GM12878 (cell line): ENCODE measurements around the gene GALNT9. TPM values are rescaled to one million over a fixed set of nuclear protein-coding genes. Genes with fewer than 3 reads are reported as not detected.

Experiments used
- ATAC-seq: fragments of 200-7000 bp; cut with Tn5 transposase; 3 replicates; pipeline ENCODE4 v1.9.1; 2020; ENCODE audit warnings: mild to moderate bottlenecking, moderate library complexity
- BruUV-seq: library from RNA; stranded (reverse); fragments of 400-500 nt; replicated peaks from 2 replicates; lab custom pipeline; 2021; lab: Mats Ljungman, UMichigan
- CTCF ChIA-PET: fragments of 300-600 bp; sonication (Branson Sonifier 250); formaldehyde crosslinking; extraction: SDS; loops from one replicate; lab custom pipeline; 2021; ENCODE audit warnings: inconsistent platforms; lab: Yijun Ruan, JAX
- POLR2A ChIA-PET: fragments of 350-600 bp; formaldehyde crosslinking; extraction: SDS; loops from one replicate; lab custom pipeline; 2021; ENCODE audit warnings: inconsistent platforms; lab: Charles Lee
- RAD21 ChIA-PET: fragments of 300-600 bp; sonication (Branson Sonifier 250); formaldehyde crosslinking; loops from one replicate; lab custom pipeline; 2023; ENCODE audit warnings: antibody characterized with exemption; ENCODE audit not compliant: unreplicated experiment; lab: Charles Lee
- SMC1A ChIA-PET: fragments of 300-600 bp; sonication (Branson Sonifier 250); formaldehyde crosslinking; loops from one replicate; lab custom pipeline; 2023; ENCODE audit not compliant: unreplicated experiment, uncharacterized antibody; lab: Charles Lee
- DNase-seq: peaks from one replicate; pipeline ENCODE4 v3.0.0-alpha.2; 2011; ENCODE audit warnings: low read depth, low spot score
- FAIRE-seq: peaks from 3 replicates; lab custom pipeline; 2011; peaks lifted over from hg19 to GRCh38; lab: Jason Lieb, UNC
- H2AFZ ChIP-seq: 2 replicates; pipeline ENCODE4 v1.6.0; 2011; ENCODE audit warnings: low read depth, low read length, control low read depth; ENCODE audit not compliant: control insufficient read depth
- H3K27ac ChIP-seq: 2 replicates; pipeline ENCODE4 v1.5.1; 2011; ENCODE audit warnings: control low read depth; ENCODE audit not compliant: control insufficient read depth, insufficient read depth
- H3K27me3 ChIP-seq, 2 experiments: replicated peaks in 1 of 2; 2 replicates each; pipeline versions ENCODE4 v1.6.0 to v1.6.1; 2011; ENCODE audit warnings: low read length in 1 of 2; ENCODE audit not compliant: control insufficient read depth in 2 of 2, insufficient read depth in 2 of 2
- H3K36me3 ChIP-seq, 2 experiments: 2 replicates each; pipeline ENCODE4 v1.5.1; 2011; ENCODE audit warnings: low read length in 1 of 2; ENCODE audit not compliant: control insufficient read depth in 2 of 2, insufficient read depth in 2 of 2
- H3K4me1 ChIP-seq: 2 replicates; pipeline ENCODE4 v1.6.1; 2011; ENCODE audit warnings: mild to moderate bottlenecking, low read length, moderate library complexity, mixed read lengths; ENCODE audit not compliant: control insufficient read depth, insufficient read depth
- H3K4me2 ChIP-seq: 2 replicates; pipeline ENCODE4 v1.6.0; 2011; ENCODE audit warnings: control low read depth; ENCODE audit not compliant: control insufficient read depth, insufficient read depth
- H3K4me3 ChIP-seq: fragments of 200-600 bp; sonication (generic); 2 replicates; pipeline ENCODE4 v1.5.1; 2016
- H3K79me2 ChIP-seq: 2 replicates; pipeline ENCODE4 v1.6.0; 2011; ENCODE audit warnings: low read length; ENCODE audit not compliant: control insufficient read depth, insufficient read depth
- H3K9ac ChIP-seq: 2 replicates; pipeline ENCODE4 v1.8.0; 2011; ENCODE audit warnings: low read length, control low read depth, mixed read lengths; ENCODE audit not compliant: control insufficient read depth, insufficient read depth
- H3K9me3 ChIP-seq: replicated peaks from 3 replicates; pipeline ENCODE4 v1.5.1; 2011; ENCODE audit warnings: mild to moderate bottlenecking, low read length; ENCODE audit not compliant: control insufficient read depth, insufficient read depth
- H4K20me1 ChIP-seq: 2 replicates; pipeline ENCODE4 v1.6.0; 2011; ENCODE audit not compliant: control insufficient read depth, insufficient read depth
- CHD2 ChIP-seq: IDR thresholded peaks from 2 replicates; pipeline ENCODE4 v1.6.1; 2011; ENCODE audit warnings: low read depth, low read length, improper control_type of control experiment, borderline replicate concordance
- CHD4 ChIP-seq: fragments of 200-600 bp; sonication (generic); IDR thresholded peaks from 2 replicates; pipeline ENCODE4 v1.6.1; 2016; ENCODE audit warnings: mild to moderate bottlenecking
- CREM ChIP-seq: IDR thresholded peaks from 2 replicates; pipeline ENCODE4 v1.6.1; 2014; ENCODE audit warnings: antibody characterized with exemption, low read depth
- DPF2 ChIP-seq: fragments of 450-650 bp; IDR thresholded peaks from 2 replicates; pipeline ENCODE4 v1.6.1; 2017; ENCODE audit warnings: mild to moderate bottlenecking
- NFXL1 ChIP-seq: fragments of 450-650 bp; IDR thresholded peaks from 2 replicates; pipeline ENCODE4 v1.6.1; 2017; ENCODE audit warnings: antibody characterized with exemption, mild to moderate bottlenecking, borderline replicate concordance
- PML ChIP-seq: IDR thresholded peaks from 2 replicates; pipeline ENCODE4 v1.6.1; 2012; ENCODE audit warnings: low read length, inconsistent platforms
- SRF ChIP-seq, 2 experiments: IDR thresholded peaks; 2 replicates each; pipeline ENCODE4 v1.6.1; 2011; ENCODE audit warnings: low read depth in 2 of 2, low read length in 2 of 2, mild to moderate bottlenecking in 1 of 2, moderate library complexity in 1 of 2
- STAT3 ChIP-seq: IDR thresholded peaks from 2 replicates; pipeline ENCODE4 v1.6.1; 2011; ENCODE audit warnings: low read depth, low read length, improper control_type of control experiment
- TAF1 ChIP-seq: IDR thresholded peaks from 2 replicates; pipeline ENCODE4 v1.6.1; 2011; ENCODE audit warnings: mild to moderate bottlenecking, low read depth, low read length, borderline replicate concordance
- ZBED1 ChIP-seq: IDR thresholded peaks from 2 replicates; pipeline ENCODE4 v1.6.1; 2016; ENCODE audit warnings: borderline replicate concordance
- WGBS: methylation state at CpG from one replicate; pipeline ENCODE4 v1.1.6; 2016; ENCODE audit warnings: low lambda C conversion rate; ENCODE audit not compliant: insufficient replicate concordance, insufficient coverage; ENCODE audit errors: missing lambda C conversion rate; 5-methylcytosine and 5-hydroxymethylcytosine counted together
- in situ Hi-C: fragments of 300-500 bp; cut with MboI; formaldehyde crosslinking; loops from 9 replicates; pipeline ENCODE4 v1.14.3; 2018; ENCODE audit warnings: mixed read lengths
- intact Hi-C: fragments of 100-400 bp; cut with micrococcal nuclease; formaldehyde crosslinking; loops from one replicate; pipeline ENCODE4 v1.14.2; 2022; ENCODE audit not compliant: unreplicated experiment
- polyA plus RNA-seq, 11 experiments: library from polyadenylated mRNA; depleted of rRNA in 4 of 11; unstranded in 6 of 11; stranded (reverse) in 5 of 11; fragments of >200 nt; fragmentation: Nextera tagmentation in 4 of 11; fragmentation: Illumina TruSeq in 1 of 11; extraction: Ambion mirVana in 4 of 11; extraction: Trizol in 1 of 11; gene quantifications; 1 replicate in 1 of 11; 2 replicates in 10 of 11; pipeline versions ENCODE4 v1.2.1 to v1.2.3, GENCODE V29; 2011 to 2016; ENCODE audit warnings: inconsistent platforms in 2 of 11, missing spikeins in 2 of 11, low read depth in 1 of 11
- total RNA-seq, 4 experiments: library from RNA; depleted of rRNA in 3 of 4; stranded (reverse); fragments of >200 nt in 3 of 4; fragmentation: Illumina TruSeq in 1 of 4; extraction: Trizol in 1 of 4; gene quantifications; 2 replicates each; pipeline versions ENCODE4 v1.2.1 to v1.2.3, GENCODE V29; 2013 to 2021
- TF ChIP-seq, protein P1 (sequence below): fragments of 450-650 bp; IDR thresholded peaks from 2 replicates; pipeline ENCODE4 v1.6.1; 2017; ENCODE audit warnings: mild to moderate bottlenecking, moderate library complexity
- TF ChIP-seq, protein P2 (sequence below): IDR thresholded peaks from 2 replicates; pipeline ENCODE4 v1.6.1; 2012; ENCODE audit warnings: mild to moderate bottlenecking, low read depth, low read length
- TF ChIP-seq, protein P3 (sequence below): fragments of 150-350 bp; IDR thresholded peaks from 2 replicates; pipeline ENCODE4 v1.6.1; 2014; ENCODE audit warnings: mild to moderate bottlenecking, low read depth, low read length

The GALNT9 gene
- total and polyA plus RNA-seq, 10 of the 15 experiments (the other 5 are each of a cell fraction or from before 2014, with no cell fraction given) = 0.04 TPM; not detected in 9

DNA sequence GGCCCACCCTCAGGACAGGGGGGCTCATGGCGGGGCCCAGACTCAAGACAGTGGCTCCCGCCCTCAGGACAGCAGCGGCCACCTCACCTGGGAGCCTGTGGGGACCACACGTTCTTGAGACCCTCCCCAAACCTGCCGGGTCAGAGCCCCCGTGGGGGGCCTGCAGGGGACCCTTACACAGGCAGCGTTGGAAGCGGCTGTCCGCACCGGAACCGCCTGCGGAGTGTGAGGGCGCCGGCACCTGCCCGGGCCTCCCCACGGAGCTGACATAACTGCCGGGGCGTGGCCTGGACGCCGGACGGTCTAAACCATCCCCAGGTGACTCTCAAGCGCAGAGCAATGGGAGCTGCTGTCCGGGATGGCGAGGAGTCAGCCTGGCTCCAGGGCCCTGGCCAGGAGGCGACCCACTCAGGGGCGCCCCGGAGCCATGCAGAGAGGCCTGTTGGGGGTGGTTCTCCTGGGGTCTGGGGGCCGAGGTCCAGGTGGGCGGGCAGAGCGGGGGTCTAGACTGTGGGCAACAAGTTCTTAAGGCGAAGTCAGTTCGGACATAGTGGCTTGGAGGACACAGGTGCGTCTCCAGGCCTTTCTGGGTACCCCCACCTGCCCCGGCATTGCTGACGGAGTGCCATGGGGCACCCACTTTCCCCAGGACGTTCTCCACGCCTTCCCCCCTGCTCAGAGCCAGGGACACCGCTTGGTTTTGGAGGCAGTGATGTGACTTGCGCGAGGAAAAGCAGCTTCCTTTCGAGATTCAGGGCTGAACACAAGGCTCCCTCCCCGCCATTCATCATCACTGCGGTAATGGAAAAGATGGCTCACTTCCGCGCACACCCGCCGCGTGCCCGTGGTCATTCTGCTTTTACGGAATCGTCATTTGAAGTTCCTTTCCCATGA, 23.2 kb downstream of the GALNT9 start:
- Histone ChIP-seq H3K4me1 (no peaks in the 10 kb centered on the region), H3K9ac (no peak overlapping the region), H2AFZ (no peak overlapping the region), H3K4me2 (no peak overlapping the region), H4K20me1 (no peaks in the 10 kb centered on the region), H3K9me3 (no peaks in the 10 kb centered on the region; the same call in 2 of the 3 replicates), H3K36me3 (no peaks in the 10 kb centered on the region), H3K4me3 (no peak overlapping the region), H3K27me3 (no peaks in the 10 kb centered on the region), H3K27ac (no peak overlapping the region), H3K79me2 (no peaks in the 10 kb centered on the region)
- CTCF ChIA-PET = no interaction called here
- RAD21 ChIA-PET = no interaction called here
- 70% methylated on average over 43 of the region's 51 CpGs for WGBS
- ATAC-seq (no peak), FAIRE-seq (no peak), DNase-seq (no peak)
- SMC1A ChIA-PET = no interaction called here
- BruUV-seq = no TSS peak
- POLR2A ChIA-PET = no interaction called here
- in situ Hi-C loops = no loop called here
- intact Hi-C loops = no loop called here
- TF ChIP-seq NFXL1 (no peak), TAF1 (no peak), PML (no peak), CREM (no peak), SRF (IDR thresholded peaks at IDR 0.05; ENCODE audit: low read depth in 2 of 2, low read length in 2 of 2) (no peak), CHD2 (no peak), ZBED1 (no peak), DPF2 (no peak), CHD4 (no peak), STAT3 (no peak)
- TF ChIP-seq, protein P1, sequence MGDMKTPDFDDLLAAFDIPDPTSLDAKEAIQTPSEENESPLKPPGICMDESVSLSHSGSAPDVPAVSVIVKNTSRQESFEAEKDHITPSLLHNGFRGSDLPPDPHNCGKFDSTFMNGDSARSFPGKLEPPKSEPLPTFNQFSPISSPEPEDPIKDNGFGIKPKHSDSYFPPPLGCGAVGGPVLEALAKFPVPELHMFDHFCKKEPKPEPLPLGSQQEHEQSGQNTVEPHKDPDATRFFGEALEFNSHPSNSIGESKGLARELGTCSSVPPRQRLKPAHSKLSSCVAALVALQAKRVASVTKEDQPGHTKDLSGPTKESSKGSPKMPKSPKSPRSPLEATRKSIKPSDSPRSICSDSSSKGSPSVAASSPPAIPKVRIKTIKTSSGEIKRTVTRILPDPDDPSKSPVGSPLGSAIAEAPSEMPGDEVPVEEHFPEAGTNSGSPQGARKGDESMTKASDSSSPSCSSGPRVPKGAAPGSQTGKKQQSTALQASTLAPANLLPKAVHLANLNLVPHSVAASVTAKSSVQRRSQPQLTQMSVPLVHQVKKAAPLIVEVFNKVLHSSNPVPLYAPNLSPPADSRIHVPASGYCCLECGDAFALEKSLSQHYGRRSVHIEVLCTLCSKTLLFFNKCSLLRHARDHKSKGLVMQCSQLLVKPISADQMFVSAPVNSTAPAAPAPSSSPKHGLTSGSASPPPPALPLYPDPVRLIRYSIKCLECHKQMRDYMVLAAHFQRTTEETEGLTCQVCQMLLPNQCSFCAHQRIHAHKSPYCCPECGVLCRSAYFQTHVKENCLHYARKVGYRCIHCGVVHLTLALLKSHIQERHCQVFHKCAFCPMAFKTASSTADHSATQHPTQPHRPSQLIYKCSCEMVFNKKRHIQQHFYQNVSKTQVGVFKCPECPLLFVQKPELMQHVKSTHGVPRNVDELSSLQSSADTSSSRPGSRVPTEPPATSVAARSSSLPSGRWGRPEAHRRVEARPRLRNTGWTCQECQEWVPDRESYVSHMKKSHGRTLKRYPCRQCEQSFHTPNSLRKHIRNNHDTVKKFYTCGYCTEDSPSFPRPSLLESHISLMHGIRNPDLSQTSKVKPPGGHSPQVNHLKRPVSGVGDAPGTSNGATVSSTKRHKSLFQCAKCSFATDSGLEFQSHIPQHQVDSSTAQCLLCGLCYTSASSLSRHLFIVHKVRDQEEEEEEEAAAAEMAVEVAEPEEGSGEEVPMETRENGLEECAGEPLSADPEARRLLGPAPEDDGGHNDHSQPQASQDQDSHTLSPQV = no peak
- TF ChIP-seq, protein P2, sequence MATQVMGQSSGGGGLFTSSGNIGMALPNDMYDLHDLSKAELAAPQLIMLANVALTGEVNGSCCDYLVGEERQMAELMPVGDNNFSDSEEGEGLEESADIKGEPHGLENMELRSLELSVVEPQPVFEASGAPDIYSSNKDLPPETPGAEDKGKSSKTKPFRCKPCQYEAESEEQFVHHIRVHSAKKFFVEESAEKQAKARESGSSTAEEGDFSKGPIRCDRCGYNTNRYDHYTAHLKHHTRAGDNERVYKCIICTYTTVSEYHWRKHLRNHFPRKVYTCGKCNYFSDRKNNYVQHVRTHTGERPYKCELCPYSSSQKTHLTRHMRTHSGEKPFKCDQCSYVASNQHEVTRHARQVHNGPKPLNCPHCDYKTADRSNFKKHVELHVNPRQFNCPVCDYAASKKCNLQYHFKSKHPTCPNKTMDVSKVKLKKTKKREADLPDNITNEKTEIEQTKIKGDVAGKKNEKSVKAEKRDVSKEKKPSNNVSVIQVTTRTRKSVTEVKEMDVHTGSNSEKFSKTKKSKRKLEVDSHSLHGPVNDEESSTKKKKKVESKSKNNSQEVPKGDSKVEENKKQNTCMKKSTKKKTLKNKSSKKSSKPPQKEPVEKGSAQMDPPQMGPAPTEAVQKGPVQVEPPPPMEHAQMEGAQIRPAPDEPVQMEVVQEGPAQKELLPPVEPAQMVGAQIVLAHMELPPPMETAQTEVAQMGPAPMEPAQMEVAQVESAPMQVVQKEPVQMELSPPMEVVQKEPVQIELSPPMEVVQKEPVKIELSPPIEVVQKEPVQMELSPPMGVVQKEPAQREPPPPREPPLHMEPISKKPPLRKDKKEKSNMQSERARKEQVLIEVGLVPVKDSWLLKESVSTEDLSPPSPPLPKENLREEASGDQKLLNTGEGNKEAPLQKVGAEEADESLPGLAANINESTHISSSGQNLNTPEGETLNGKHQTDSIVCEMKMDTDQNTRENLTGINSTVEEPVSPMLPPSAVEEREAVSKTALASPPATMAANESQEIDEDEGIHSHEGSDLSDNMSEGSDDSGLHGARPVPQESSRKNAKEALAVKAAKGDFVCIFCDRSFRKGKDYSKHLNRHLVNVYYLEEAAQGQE = no peak
- TF ChIP-seq, protein P3, sequence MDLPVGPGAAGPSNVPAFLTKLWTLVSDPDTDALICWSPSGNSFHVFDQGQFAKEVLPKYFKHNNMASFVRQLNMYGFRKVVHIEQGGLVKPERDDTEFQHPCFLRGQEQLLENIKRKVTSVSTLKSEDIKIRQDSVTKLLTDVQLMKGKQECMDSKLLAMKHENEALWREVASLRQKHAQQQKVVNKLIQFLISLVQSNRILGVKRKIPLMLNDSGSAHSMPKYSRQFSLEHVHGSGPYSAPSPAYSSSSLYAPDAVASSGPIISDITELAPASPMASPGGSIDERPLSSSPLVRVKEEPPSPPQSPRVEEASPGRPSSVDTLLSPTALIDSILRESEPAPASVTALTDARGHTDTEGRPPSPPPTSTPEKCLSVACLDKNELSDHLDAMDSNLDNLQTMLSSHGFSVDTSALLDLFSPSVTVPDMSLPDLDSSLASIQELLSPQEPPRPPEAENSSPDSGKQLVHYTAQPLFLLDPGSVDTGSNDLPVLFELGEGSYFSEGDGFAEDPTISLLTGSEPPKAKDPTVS = no peak
